ENCODE results near the gene FYB1.

DNA sequence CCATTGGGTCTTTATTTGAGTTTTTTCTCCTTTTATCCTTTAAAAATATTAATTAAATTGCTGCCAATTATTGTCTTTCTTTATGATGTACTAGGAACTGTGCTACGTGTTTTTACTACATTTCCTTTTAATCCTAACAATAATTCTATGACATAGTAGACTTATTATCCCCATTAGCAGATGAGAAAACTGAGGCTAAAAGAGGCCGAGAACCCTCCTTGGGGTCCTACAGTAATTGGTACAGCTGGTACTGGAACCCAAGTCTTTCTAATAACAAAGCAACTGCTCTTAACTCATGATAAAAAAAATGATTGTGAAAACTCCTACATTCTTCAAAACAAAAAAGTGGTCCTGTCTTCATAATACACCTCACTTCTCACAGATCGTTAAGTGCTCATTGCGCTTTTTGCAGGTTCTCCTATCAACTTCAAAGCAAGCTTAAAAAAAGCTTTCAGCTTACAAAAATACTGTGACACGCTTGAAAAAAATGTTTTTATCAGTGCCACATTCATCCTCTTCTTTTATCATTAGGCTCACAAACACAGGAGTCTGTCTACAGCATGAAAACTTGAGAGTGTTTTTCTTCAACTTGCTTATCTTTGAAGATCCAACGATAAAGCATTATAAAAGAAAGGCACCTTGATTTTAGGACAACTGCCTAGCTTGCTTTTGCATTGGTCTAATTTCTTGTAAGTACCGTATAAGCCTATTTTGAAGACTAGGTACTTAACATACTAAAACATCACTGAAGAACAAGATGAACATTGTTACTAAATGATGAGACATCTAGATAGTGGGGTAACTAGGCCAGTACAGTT, 32.4 kb downstream of the FYB1 start:
- TF ChIP-seq CTCF (conservative IDR thresholded peaks at IDR 0.05; ENCODE audit: low read length) (no peak), EZH2phosphoT487 (IDR thresholded peaks at IDR 0.05; ENCODE audit: borderline replicate concordance, low read depth, low read length) (no peak)
